HG03135 (cell line): Measurements from ENCODE around the gene CCDC181.
A peak's percentile ranks its signal among the peaks of the same experiment; 100 is the strongest.
"Not testable (repeated sequence)": the region's sequence is repeated elsewhere in the genome, so short reads cannot be mapped to it uniquely, and the experiment has no call there.

ENCODE experiments used
- ATAC-seq: cut with Tn5 transposase; IDR thresholded peaks from one replicate; pipeline ENCODE4 v1.9.1; 2021; ENCODE audit warnings: mild to moderate bottlenecking, moderate library complexity; ENCODE audit not compliant: unreplicated experiment

CCDC181 gene

GRCh38 chr1:169402578-169402977 lies 24.7 kb downstream of the CCDC181 start:
- not testable (repeated sequence) for ATAC-seq

- no peak for ATAC-seq
These were observed 31.3 kb downstream of the CCDC181 start for GRCh38 chr1:169395955-169396354.

DNA sequence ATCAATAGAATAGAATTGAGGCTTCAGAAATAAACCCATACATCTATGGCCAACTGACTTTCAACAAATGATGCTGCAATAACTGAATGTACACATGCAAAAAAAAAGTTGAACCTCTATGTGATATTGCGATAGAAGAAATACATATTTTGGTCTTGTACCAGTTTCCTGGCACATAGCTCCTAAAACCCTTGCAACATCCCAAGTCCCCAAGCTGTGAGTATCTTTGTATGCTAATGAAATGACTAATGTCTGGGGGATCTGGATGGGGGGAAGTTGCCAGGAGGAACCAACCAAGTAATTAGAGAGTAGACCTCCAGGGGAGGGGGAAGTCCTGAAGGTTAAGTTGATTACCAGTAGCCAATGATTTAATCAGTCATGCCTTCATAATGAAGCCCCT lies 34.9 kb downstream of the CCDC181 start:
- no peak for ATAC-seq

GRCh38 chr1:169390303-169390702 lies 37.0 kb downstream of the CCDC181 start:
- no peak for ATAC-seq

DNA sequence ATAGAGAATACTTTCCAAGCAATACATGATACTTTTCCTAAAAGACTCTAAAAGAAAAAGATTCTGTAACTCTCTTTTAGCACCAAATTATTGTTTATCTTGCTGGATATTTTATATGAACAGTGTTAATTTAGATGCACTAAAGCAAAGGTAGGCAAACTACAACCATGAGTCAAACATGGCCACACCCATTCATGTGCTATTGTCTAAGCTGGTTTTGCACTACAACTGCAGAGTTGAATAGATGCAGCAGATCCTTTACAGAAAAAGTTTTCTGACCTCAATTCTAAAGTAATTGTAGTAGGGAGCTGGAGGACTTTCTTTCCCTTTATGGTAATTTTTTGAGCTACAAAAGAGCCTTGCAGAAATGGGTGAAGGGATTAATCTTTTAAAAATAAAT lies 39.9 kb downstream of the CCDC181 start:
- ATAC-seq: no peak

GRCh38 chr1:169383449-169383848 lies 43.8 kb downstream of the CCDC181 start:
- no peak for ATAC-seq

- ATAC-seq: no peak
These were observed 46.1 kb downstream of the CCDC181 start for GRCh38 chr1:169381162-169381561.

GRCh38 chr1:169371404-169371803 lies 55.9 kb downstream of the CCDC181 start:
- no peak for ATAC-seq

GRCh38 chr1:169368406-169368769 lies 58.9 kb downstream of the CCDC181 start:
- no peak for ATAC-seq

- ATAC-seq: peak; percentile 95
These were observed 59.4 kb downstream of the CCDC181 start, which contains the start of the genes BLZF1 and NME7 for GRCh38 chr1:169367686-169368405. Gene BLZF1 (plus strand): TSS chr1:169368195. CDS start chr1:169369523, 1,328 bp downstream. Gene NME7 (minus strand): TSS chr1:169367797. CDS start chr1:169367710, 87 bp downstream.

DNA sequence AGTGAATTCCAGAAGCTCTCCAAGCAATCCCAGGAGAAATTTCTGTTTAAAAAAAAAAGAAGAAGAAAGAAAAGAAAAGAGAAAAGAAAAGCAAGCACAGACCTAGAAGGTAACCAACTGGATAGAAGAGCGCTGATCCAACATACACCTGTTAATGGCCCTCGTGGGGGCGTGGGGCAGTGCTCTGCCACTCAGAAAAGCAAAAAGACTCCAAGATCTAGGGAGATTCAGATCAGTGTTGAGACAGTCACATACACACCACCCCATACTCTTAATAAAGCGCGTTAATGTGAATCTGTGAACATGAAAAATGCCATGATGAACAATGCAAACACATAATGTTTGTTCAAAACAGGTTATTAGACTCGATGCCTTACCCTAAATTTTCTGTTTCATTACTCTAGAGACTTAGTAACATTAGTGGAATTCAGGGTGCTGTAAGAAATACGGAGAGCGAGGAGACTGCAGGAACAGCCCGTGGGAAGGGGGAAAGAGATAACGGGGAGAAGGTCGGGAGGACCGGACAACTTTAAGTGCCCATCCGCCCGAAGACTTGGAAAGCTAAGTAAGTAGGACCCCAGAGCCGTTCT lies 60.1 kb downstream of the CCDC181 start:
- ATAC-seq: no peak

DNA sequence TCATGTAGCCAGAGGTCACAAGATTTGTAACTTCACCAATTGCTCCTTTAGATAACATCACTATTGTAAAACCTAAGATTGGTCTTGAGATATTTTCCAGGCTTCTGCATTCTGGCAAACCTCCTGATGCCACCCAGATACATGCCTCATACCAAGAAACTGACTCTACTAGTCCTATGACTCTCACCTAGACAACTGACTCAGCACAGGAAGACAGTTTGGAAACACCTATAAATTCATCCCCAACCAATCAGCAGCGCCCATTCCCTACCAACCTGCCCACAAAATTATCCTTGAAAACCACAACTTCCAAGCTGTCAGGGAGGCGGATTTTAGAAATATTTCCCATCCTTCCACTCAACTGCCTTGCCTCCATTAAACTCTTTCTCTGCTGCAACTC lies 62.3 kb downstream of the CCDC181 start:
- no peak for ATAC-seq

DNA sequence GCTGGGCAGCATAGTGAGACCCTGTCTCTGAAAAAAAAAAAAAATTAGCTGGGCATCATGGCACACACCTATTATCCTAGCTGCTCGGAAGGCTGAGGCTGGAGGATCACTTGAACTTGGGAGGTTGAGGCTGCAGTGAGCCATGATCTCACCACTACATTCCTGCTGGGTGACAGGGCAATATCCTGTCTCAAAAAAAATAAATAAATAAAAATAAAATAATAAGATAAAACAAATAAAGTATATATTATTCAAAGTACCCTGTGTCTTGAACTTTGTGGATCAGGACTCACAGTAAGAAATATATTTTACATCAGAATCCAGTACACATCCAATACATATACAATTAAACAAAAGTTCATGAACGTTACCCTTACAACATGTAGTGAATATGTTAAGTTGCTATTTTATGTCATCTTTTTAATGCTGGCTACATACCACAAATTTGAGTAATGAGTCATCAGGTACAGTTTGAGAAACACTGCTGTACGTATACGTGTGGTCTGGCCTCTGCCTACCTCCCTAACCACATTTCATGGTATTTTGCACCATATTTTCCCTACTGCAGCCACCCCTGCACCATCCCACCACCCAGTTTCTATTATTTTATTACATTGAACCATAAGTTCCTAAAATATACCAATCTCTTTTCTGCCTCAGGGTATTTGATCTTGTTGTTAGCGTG lies 64.1 kb downstream of the CCDC181 start:
- ATAC-seq: no peak

GRCh38 chr1:169361281-169361680 lies 66.0 kb downstream of the CCDC181 start:
- ATAC-seq: no peak

DNA sequence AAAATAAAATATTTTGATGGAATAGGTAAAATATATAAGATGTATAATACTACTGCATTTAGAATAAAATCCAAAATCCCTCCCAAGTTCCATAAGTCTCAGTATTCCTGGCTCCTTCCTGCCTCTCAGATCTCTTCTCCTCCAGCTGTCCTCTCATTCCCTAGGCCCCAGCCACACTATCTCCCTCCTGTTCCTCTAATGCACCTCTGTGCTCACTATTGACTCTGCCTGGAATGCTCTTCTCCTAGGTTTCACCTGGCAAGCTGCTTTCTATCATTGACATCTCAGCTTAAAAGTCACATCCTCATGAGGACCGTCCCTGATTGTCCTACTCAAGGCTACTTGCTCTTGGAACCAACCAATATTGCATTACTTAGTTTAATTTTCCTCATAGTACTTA lies 66.9 kb downstream of the CCDC181 start:
- ATAC-seq: no peak

GRCh38 chr1:169348383-169349036 lies 78.8 kb downstream of the CCDC181 start:
- ATAC-seq: no peak

GRCh38 chr1:169347688-169348382 lies 79.4 kb downstream of the CCDC181 start:
- ATAC-seq: no peak

- no peak for ATAC-seq
These were observed 81.2 kb downstream of the CCDC181 start for GRCh38 chr1:169346036-169346589.

- ATAC-seq: no peak
These were observed 81.8 kb downstream of the CCDC181 start for GRCh38 chr1:169345511-169345910.
